Activated T-helper 1 cell treated with anti-CD3 and anti-CD28 coated beads, Interleukin-12 subunit alpha, Interleukin-12 subunit beta, Interleukin-2, Interleukin-4 antibody, amounts not matched to agents 30 ng/mL and 10 ng/mL and 1 ng/mL, durations not matched to agents 14 hours and 24 hours and 36 hours (primary cell): Measurements from ENCODE around the gene CPD. TPM values are rescaled to one million over a fixed set of nuclear protein-coding genes. Genes with fewer than 3 reads are reported as not detected.
"Not testable (repeated sequence)": the region's sequence is repeated elsewhere in the genome, so short reads cannot be mapped to it uniquely, and the experiment has no call there.

ENCODE experiments used
- DNase-seq: peaks from one replicate; pipeline ENCODE4 v3.0.0; 2021; ENCODE audit warnings: low spot score
- H3K27ac Mint-ChIP-seq: one replicate; pipeline ENCODE4 v1.8.0; 2021; ENCODE audit warnings: mild to moderate bottlenecking, mixed read lengths
- H3K27me3 Mint-ChIP-seq: one replicate; pipeline ENCODE4 v1.8.0; 2022; ENCODE audit warnings: mild to moderate bottlenecking, moderate library complexity, mixed read lengths; ENCODE audit not compliant: insufficient read depth
- H3K36me3 Mint-ChIP-seq: one replicate; pipeline ENCODE4 v1.8.0; 2021; ENCODE audit warnings: low read depth, mixed read lengths
- H3K4me1 Mint-ChIP-seq: one replicate; pipeline ENCODE4 v1.8.0; 2021; ENCODE audit warnings: low read depth, mixed read lengths
- H3K4me3 Mint-ChIP-seq: one replicate; pipeline ENCODE4 v1.8.0; 2021; ENCODE audit warnings: mild to moderate bottlenecking, moderate library complexity, mixed read lengths
- H3K9me3 Mint-ChIP-seq: one replicate; pipeline ENCODE4 v1.8.0; 2021; ENCODE audit warnings: mixed read lengths
- intact Hi-C: fragments of 100-400 bp; cut with micrococcal nuclease; formaldehyde crosslinking; loops from one replicate; pipeline ENCODE4 v1.15.1; 2024
- total RNA-seq: library from RNA; stranded (reverse); gene quantifications from 2 replicates; pipeline ENCODE4 v1.2.3, GENCODE V29; 2022

Gene CPD
- total RNA-seq, 1 donor from 2014 or later = 29.7 TPM

DNA sequence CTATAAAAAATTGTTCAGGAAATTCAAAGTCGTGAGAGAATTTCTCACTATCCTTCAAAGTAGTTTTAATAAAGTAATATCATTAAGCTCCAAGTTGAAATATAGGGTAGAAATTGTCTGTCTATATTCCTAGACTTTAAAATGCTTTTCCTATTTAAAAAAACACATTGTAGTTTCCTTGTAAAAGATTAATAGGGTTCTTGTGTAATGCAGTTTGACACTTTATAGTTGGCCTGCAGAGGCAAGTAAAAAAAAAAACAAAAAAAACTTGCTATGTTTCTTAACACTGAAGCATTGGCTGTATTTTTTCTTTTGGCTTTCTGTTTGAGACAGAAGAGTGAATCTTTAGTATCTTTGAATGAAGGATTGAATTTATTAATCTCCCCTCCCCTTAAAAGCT, 17.4 kb downstream of the CPD start:
- Mint-ChIP-seq H3K27ac (no peak overlapping the region), H3K4me3 (no peak overlapping the region), H3K36me3 (peaks cover 19% of the 10 kb centered on the region), H3K27me3 (no peaks in the 10 kb centered on the region), H3K9me3 (no peaks in the 10 kb centered on the region), H3K4me1 (peaks cover 14% of the 10 kb centered on the region)
- intact Hi-C loops = no loop called here
- DNase-seq = no peak

GRCh38 chr17:30396612-30397011, 17.9 kb downstream of the CPD start:
- intact Hi-C loops = no loop called here
- peaks cover 16% of the 10 kb centered on the region for H3K36me3 Mint-ChIP-seq
- no peaks in the 10 kb centered on the region for H3K27me3 Mint-ChIP-seq
- DNase-seq = no peak
- H3K9me3 Mint-ChIP-seq = no peaks in the 10 kb centered on the region
- no peak overlapping the region for H3K4me3 Mint-ChIP-seq
- H3K27ac Mint-ChIP-seq = no peak overlapping the region
- H3K4me1 Mint-ChIP-seq = peaks cover 14% of the 10 kb centered on the region

DNA sequence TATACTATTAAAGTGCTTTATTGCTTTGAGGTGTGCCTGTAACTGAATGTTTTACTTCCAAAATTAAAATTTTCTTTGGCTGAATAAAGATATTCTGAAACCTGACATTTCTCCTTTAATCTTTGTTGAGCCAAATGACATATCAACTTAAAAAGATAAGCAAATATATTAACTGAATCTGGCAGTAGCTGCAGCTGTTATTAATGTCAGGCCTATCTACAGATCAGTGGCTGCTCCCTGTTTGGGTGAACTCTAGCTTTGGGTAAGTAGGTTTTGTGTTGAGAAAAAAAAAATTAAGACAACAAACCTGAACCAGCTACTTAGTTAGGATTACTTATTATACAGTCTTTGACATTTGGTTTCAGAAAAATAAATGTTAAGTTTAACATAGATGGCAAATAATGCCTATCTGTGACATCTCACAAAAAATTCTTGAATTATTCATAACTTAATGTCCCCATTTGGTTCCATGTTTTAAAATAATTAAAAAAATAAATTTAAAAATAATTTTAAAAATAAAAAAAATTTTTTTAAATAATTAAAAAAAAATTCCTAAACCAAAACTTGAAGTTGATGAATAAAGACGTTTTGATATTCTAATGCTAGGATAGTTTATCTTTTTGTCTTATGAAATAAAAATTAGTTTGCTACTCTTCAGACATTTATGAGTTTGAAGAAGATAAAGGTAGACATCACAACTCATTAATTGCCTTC, 19.8 kb downstream of the CPD start:
- H3K4me1 Mint-ChIP-seq = peaks cover 14% of the 10 kb centered on the region
- H3K36me3 Mint-ChIP-seq = peaks cover 19% of the 10 kb centered on the region
- peaks cover 4% of the 10 kb centered on the region for H3K9me3 Mint-ChIP-seq
- no peak overlapping the region for H3K4me3 Mint-ChIP-seq
- no peaks in the 10 kb centered on the region for H3K27me3 Mint-ChIP-seq
- no peak overlapping the region for H3K27ac Mint-ChIP-seq
- DNase-seq = no peak
- intact Hi-C loops = no loop called here

- peaks cover 11% of the 10 kb centered on the region for H3K36me3 Mint-ChIP-seq
- peaks cover 10% of the 10 kb centered on the region for H3K4me1 Mint-ChIP-seq
- no peak for DNase-seq
- peaks cover 8% of the 10 kb centered on the region for H3K9me3 Mint-ChIP-seq
- intact Hi-C loops = no loop called here
- no peaks in the 10 kb centered on the region for H3K27me3 Mint-ChIP-seq
- no peak overlapping the region for H3K27ac Mint-ChIP-seq
- no peak overlapping the region for H3K4me3 Mint-ChIP-seq
Observed at GRCh38 chr17:30401097-30401496, 22.4 kb downstream of the CPD start.

- H3K4me1 Mint-ChIP-seq = peaks cover 10% of the 10 kb centered on the region
- no peak overlapping the region for H3K4me3 Mint-ChIP-seq
- H3K27ac Mint-ChIP-seq = no peak overlapping the region
- intact Hi-C loops = no loop called here
- H3K36me3 Mint-ChIP-seq = peaks cover 23% of the 10 kb centered on the region
- no peak for DNase-seq
- H3K27me3 Mint-ChIP-seq = no peaks in the 10 kb centered on the region
- peaks cover 8% of the 10 kb centered on the region for H3K9me3 Mint-ChIP-seq
Observed at GRCh38 chr17:30405161-30405560, 26.4 kb downstream of the CPD start.

- intact Hi-C loops, H3K9me3 Mint-ChIP-seq, H3K27me3 Mint-ChIP-seq: not testable (repeated sequence)
Observed at GRCh38 chr17:30410627-30411026, 31.9 kb downstream of the CPD start.

DNA sequence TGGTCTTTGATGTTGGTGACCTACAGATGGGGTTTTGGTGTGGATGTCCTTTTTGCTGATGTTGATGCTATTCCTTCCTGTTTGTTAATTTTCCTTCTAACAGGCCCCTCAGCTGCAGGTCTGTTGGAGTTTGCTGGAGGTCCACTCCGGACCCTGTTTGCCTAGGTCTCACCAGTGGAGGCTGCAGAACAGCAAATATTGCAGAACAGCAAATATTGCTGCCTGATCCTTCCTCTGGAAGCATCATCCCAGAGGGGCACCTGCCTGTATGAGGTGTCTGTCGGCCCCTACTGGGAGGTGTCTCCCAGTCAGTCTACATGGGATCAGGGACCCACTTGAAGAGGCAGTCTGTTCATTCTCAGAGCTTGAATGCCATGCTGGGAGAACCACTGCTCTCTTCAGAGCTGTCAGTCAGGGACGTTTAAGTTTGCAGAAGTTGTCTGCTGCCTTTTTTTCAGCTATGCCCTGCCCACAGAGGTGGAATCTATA, 33.3 kb downstream of the CPD start:
- H3K27me3 Mint-ChIP-seq, H3K4me3 Mint-ChIP-seq, H3K27ac Mint-ChIP-seq, intact Hi-C loops, DNase-seq, H3K9me3 Mint-ChIP-seq: not testable (repeated sequence)
- Mint-ChIP-seq H3K4me1 (peaks cover 34% of the 10 kb centered on the region), H3K36me3 (peaks cover 25% of the 10 kb centered on the region)

More at GRCh38 chr17:30410627-30411026, 31.9 kb downstream of the CPD start:
- not testable (repeated sequence) for H3K27ac Mint-ChIP-seq, H3K4me3 Mint-ChIP-seq, DNase-seq
- Mint-ChIP-seq H3K4me1 (peaks cover 31% of the 10 kb centered on the region), H3K36me3 (peaks cover 25% of the 10 kb centered on the region)

DNA sequence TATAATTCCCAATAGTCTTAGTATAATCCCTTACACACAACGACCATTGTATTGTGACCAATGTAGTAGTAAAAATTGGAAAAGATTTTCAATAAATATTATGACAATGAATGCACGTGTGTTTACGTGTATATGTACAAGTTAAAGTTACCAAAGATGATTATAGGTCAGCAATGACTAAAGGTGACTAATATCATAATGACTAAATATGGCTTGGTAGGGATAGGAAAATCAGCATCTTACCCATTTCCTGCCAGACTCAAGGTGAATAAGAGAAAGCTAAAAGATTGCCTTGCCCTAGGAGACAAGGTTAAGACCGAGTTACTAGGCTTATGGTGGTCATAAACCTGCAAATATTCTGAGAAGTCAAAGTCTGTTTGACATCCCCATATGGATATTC, 34.4 kb downstream of the CPD start:
- DNase-seq = no peak
- no peak overlapping the region for H3K4me3 Mint-ChIP-seq
- H3K27ac Mint-ChIP-seq = peak overlapping the region; percentile 41
- peaks cover 34% of the 10 kb centered on the region for H3K4me1 Mint-ChIP-seq
- peaks cover 26% of the 10 kb centered on the region for H3K36me3 Mint-ChIP-seq
- H3K9me3 Mint-ChIP-seq = no peaks in the 10 kb centered on the region
- no peaks in the 10 kb centered on the region for H3K27me3 Mint-ChIP-seq
- intact Hi-C loops = loop anchor here (1.0 kb wide), 3 partner anchors 35 to 81 kb away; partner anchors contain the start of gene CPD

GRCh38 chr17:30414486-30414885, 35.8 kb downstream of the CPD start:
- intact Hi-C loops = no loop called here
- H3K4me3 Mint-ChIP-seq = no peak overlapping the region
- no peak overlapping the region for H3K27ac Mint-ChIP-seq
- peaks cover 34% of the 10 kb centered on the region for H3K4me1 Mint-ChIP-seq
- DNase-seq = no peak
- H3K27me3 Mint-ChIP-seq = no peaks in the 10 kb centered on the region
- H3K36me3 Mint-ChIP-seq = peaks cover 22% of the 10 kb centered on the region
- no peaks in the 10 kb centered on the region for H3K9me3 Mint-ChIP-seq

DNA sequence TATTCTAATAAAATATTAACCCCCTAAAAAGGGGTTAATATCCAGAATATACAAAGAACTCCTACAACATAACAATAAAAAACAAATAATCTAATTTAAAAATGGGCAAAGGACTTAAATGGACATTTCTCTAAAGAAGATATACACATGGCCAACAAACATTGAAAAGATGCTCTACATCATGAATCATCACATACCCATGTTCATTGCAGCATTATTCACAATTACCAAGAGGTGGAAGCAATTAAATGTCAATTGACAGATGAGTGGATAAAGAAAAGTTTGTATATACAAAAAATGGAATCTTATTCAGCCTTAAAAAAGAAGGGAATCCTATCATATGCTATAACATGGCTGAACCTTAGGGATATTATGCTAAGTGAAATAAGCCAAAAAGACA, 36.8 kb downstream of the CPD start:
- Mint-ChIP-seq H3K27me3 (no peaks in the 10 kb centered on the region), H3K27ac (no peak overlapping the region), H3K9me3 (no peaks in the 10 kb centered on the region), H3K36me3 (peaks cover 16% of the 10 kb centered on the region), H3K4me1 (peaks cover 34% of the 10 kb centered on the region), H3K4me3 (no peak overlapping the region)
- DNase-seq = no peak
- intact Hi-C loops = loop anchor here (5.0 kb wide), 1 partner anchor 243 kb away; no protein-coding TSS in a partner anchor

GRCh38 chr17:30418070-30418469, 39.3 kb downstream of the CPD start:
- H3K9me3 Mint-ChIP-seq, H3K27ac Mint-ChIP-seq, H3K27me3 Mint-ChIP-seq, H3K4me3 Mint-ChIP-seq, DNase-seq: not testable (repeated sequence)
- intact Hi-C loops = loop anchor here (5.0 kb wide), 1 partner anchor 246 kb away; no protein-coding TSS in a partner anchor
- Mint-ChIP-seq H3K36me3 (peaks cover 25% of the 10 kb centered on the region), H3K4me1 (peaks cover 22% of the 10 kb centered on the region)

- intact Hi-C loops = no loop called here
- H3K27me3 Mint-ChIP-seq = no peaks in the 10 kb centered on the region
- no peak for DNase-seq
- no peak overlapping the region for H3K27ac Mint-ChIP-seq
- H3K4me1 Mint-ChIP-seq = no peaks in the 10 kb centered on the region
- H3K9me3 Mint-ChIP-seq = no peaks in the 10 kb centered on the region
- no peak overlapping the region for H3K4me3 Mint-ChIP-seq
- peaks cover 33% of the 10 kb centered on the region for H3K36me3 Mint-ChIP-seq
Observed at GRCh38 chr17:30421592-30421991, 42.9 kb downstream of the CPD start.

DNA sequence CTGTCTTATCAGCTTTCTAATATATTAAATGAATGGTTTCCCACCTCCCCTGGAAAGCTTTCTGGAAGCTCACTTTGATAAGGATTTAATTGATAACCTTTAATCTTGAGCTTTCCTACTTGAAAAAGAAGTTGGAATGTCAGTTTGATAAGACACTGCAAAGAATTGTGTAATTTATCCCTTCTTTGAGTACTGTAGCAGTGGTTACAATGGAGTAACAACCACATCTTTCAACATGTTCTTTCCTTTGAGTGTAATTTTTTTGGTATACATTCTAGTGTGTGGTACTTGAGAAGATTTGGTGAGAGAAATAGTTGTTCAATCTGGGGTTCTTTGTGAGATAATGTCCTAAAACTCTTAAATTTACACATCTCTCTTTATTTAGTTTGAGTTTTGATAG, 43.4 kb downstream of the CPD start:
- Mint-ChIP-seq H3K36me3 (peaks cover 34% of the 10 kb centered on the region), H3K4me3 (no peak overlapping the region), H3K27ac (no peak overlapping the region), H3K9me3 (no peaks in the 10 kb centered on the region), H3K27me3 (no peaks in the 10 kb centered on the region), H3K4me1 (no peaks in the 10 kb centered on the region)
- no peak for DNase-seq
- intact Hi-C loops = no loop called here
